Hepatocyte (in vitro differentiated cells): Measurements from ENCODE around the gene TARM1.

Experiments
- EZH2 ChIP-seq: fragments of 200-600 bp; sonication (generic); IDR thresholded peaks from 2 replicates; pipeline ENCODE4 v1.6.1; 2016; ENCODE audit warnings: antibody characterized with exemption, mild to moderate bottlenecking, borderline replicate concordance
- EZH2phosphoT487 ChIP-seq: fragments of 200-600 bp; sonication (generic); IDR thresholded peaks from one replicate; pipeline ENCODE4 v1.6.1; 2018; ENCODE audit warnings: antibody characterized with exemption, mild to moderate bottlenecking, low read depth, moderate library complexity; ENCODE audit not compliant: unreplicated experiment, severe bottlenecking
- TF ChIP-seq, protein P1 (sequence below): fragments of 200-600 bp; sonication (generic); IDR thresholded peaks from 2 replicates; pipeline ENCODE4 v1.5.1; 2016; ENCODE audit warnings: antibody characterized with exemption, mild to moderate bottlenecking; ENCODE audit not compliant: poor library complexity

DNA sequence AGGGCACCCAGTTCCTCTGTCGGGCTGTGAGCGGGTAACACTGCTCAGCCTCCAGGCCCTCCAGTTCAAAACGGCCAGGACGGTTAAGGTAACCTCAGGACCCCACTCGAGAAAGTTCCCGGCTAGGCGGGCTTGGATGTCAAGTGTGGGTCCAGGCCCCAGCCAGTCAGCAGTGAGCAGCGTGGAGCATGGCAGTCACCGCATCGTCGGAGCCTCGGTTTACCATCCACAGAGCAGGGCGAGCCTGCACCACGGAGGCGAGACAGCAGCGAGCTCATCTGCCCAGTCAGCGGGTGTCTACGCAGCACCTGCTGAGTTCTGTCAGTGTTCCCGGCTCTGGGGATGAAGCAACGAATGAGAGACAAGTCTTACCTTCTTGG, 48.4 kb upstream of the TARM1 start:
- TF ChIP-seq, protein P1, sequence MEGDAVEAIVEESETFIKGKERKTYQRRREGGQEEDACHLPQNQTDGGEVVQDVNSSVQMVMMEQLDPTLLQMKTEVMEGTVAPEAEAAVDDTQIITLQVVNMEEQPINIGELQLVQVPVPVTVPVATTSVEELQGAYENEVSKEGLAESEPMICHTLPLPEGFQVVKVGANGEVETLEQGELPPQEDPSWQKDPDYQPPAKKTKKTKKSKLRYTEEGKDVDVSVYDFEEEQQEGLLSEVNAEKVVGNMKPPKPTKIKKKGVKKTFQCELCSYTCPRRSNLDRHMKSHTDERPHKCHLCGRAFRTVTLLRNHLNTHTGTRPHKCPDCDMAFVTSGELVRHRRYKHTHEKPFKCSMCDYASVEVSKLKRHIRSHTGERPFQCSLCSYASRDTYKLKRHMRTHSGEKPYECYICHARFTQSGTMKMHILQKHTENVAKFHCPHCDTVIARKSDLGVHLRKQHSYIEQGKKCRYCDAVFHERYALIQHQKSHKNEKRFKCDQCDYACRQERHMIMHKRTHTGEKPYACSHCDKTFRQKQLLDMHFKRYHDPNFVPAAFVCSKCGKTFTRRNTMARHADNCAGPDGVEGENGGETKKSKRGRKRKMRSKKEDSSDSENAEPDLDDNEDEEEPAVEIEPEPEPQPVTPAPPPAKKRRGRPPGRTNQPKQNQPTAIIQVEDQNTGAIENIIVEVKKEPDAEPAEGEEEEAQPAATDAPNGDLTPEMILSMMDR, result no peak
- TF ChIP-seq EZH2phosphoT487 (no peak), EZH2 (no peak)
